Effector CD8-positive, alpha-beta T cell (primary cell): ENCODE results near the gene CFAP100.

Experiments
- DNase-seq: peaks from one replicate; lab custom pipeline; 2025; lab: John Stamatoyannopoulos, UW

CFAP100 gene

GRCh38 chr3:126480861-126481260 is 86.2 kb downstream of the CFAP100 start:
- DNase-seq = no peak

DNA sequence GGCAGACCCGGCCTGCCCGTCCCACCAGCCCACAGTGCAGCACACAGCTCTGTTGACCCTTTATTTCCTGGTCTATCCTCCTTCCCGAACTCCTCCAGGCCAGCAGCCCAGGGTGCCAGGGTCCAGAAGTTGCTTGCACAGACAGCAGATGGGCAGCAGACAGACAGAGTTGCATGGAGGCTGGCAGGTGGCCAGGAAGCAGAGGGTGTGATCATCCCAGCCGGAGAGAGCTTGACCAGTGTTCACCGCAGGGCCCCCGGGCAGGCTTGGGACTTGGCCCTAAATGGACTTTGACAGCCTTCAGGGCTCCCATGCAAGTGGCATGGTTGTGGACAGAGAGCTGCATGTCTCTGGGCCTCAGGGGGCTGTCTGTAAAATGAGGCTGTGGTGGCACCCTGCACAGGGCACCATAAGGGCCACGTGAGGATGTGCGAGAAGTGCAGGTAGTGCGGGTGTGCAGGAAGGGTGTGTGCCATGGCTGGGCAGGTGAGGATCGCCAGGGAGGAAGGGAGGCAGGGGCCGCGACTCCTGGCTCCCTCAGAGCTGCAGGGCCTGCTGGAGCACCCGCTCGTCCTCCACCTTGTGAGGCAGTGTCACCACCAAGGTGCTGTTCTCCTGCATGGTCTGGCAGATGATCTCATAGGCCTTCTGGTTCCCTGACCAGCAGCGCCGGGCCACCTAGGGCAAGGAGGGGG is 87.2 kb downstream of the CFAP100 start:
- no peak for DNase-seq

DNA sequence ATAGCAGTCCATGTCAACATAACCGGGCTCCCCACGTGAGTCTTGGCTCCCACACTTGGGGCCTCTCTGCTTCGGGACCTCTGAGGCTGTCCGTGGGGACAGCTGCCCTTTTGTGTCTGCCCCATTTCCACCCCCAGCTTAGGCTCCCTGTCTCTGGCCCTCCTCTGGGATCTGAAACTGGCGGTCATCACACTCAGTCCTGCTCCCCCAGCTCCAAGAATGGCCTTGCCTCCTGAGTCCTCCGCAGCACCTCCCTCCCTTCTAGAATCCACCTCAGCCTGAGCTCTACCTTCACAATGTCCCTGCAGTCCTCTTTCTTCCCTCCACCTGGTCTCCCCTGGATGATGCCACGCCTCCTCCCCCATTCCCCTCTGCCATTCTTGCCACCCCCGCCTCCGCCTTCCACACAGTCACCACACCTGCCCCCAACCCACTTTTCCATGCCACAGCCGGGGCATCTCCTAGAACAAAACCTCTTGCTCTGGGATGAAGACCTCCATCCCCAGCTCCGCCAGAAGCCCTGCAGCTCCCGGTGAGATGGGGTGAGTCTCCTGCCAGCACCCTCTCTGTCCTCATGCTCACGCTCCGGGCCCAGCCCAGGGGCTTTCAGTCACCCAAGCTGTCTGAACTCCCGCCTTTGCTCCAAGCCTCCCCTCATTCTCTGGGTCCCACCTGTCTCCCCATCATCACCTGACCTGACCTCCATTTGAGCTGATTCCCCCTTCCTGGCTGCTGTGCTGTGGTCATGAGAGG is 88.0 kb downstream of the CFAP100 start:
- no peak for DNase-seq

- DNase-seq = no peak
Measured at GRCh38 chr3:126483321-126483761, 88.6 kb downstream of the CFAP100 start.

- DNase-seq = no peak
Measured at GRCh38 chr3:126484148-126484547, 89.4 kb downstream of the CFAP100 start.

DNA sequence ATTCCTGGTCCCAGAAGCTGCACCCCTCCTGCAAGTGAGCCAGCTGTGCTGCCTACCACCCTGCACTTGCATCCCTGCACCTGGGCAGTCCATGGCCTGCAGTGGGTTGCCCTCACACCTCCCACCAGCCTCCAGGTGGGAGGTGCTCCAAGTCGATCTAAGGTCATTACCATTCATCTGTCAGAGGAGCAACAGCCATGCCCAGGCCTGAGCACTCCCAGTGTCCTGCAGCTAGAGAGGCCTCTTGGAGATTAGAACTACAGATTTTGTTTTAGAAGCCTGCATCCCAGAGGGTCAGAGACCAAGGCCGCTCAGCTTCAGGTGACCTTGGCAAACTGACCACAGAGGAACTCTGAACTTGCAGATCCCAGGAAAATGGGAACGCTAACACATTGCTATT is 90.0 kb downstream of the CFAP100 start:
- no peak for DNase-seq

GRCh38 chr3:126485176-126485897 is 90.6 kb downstream of the CFAP100 start:
- DNase-seq = no peak

DNA sequence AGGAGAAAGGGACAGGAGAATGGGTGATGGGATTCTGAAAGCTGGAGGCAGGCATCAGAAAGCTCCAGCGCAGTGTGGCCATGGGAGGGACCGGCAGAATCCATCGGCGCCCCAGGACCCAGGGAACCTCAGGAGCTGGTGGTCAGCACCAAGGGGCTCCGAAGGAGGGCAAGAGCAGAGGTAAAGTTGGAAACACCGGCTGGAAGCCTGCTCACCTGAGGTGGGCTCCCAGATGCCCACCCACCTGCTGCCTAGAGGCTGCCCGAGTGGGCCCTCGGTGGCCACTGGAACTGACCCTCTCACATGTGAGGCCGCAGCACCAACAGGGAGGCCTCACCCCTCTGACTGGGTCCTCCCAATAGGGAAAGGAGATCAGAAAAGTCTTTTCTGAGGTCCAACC is 91.2 kb downstream of the CFAP100 start:
- no peak for DNase-seq
